Suprapubic skin (tissue), 4 donors: ENCODE measurements around the gene NDUFC1. TPM values are rescaled to one million over a fixed set of nuclear protein-coding genes. Genes with fewer than 3 reads are reported as not detected.

Source experiments
- DNase-seq, 2 donors: peaks; one replicate each; pipeline ENCODE4 v3.0.0-alpha.2; 2019; ENCODE audit warnings: low spot score in 2 of 2
- H3K27ac ChIP-seq: fragments of 200-600 bp; sonication (generic); one replicate; pipeline ENCODE4 v1.5.1; 2019
- H3K27me3 ChIP-seq: fragments of 200-600 bp; sonication (generic); one replicate; pipeline ENCODE4 v1.5.1; 2019
- H3K36me3 ChIP-seq: fragments of 200-600 bp; sonication (generic); one replicate; pipeline ENCODE4 v1.5.1; 2019
- H3K4me1 ChIP-seq: fragments of 200-600 bp; sonication (generic); one replicate; pipeline ENCODE4 v1.5.1; 2019
- H3K4me3 ChIP-seq: fragments of 200-600 bp; sonication (generic); one replicate; pipeline ENCODE4 v1.5.1; 2019; ENCODE audit warnings: mild to moderate bottlenecking
- H3K9me3 ChIP-seq: fragments of 200-600 bp; sonication (generic); one replicate; pipeline ENCODE4 v1.5.1; 2019
- CTCF ChIP-seq, 2 donors: fragments of 200-600 bp in 1 of 2; fragments of 450-650 bp in 1 of 2; sonication (generic) in 1 of 2; IDR thresholded peaks; one replicate each; pipeline ENCODE4 v1.5.1; 2016 to 2019; ENCODE audit warnings: antibody characterized with exemption in 2 of 2, mild to moderate bottlenecking in 1 of 2, moderate library complexity in 1 of 2
- EP300 ChIP-seq: sonication (generic); formaldehyde crosslinking; IDR thresholded peaks from one replicate; pipeline ENCODE4 v1.6.1; 2017; ENCODE audit warnings: antibody characterized with exemption
- POLR2A ChIP-seq, 2 donors: fragments of 450-650 bp; IDR thresholded peaks; one replicate each; pipeline ENCODE4 v1.6.1; 2017; ENCODE audit warnings: antibody characterized with exemption in 2 of 2, mild to moderate bottlenecking in 2 of 2, moderate library complexity in 2 of 2
- POLR2AphosphoS5 ChIP-seq, 3 donors: sonication (generic); formaldehyde crosslinking; IDR thresholded peaks; one replicate each; pipeline ENCODE4 v1.6.1; 2017; ENCODE audit warnings: antibody characterized with exemption in 3 of 3
- WGBS: methylation state at CpG from one replicate; pipeline ENCODE4 v1.1.5; 2018; 5-methylcytosine and 5-hydroxymethylcytosine counted together
- total RNA-seq, 4 donors: library from RNA; depleted of rRNA; stranded (reverse); fragments of >200 nt; gene quantifications; one replicate each; pipeline ENCODE4 v1.1.0, GENCODE V29; 2016

NDUFC1 gene
- total RNA-seq, 4 donors from 2014 or later, result 23.1 to 78.2 (median 54.5) TPM

GRCh38 chr4:139278485-139278884, 23.8 kb downstream of the NDUFC1 start:
- Histone ChIP-seq H3K9me3 (no peaks in the 10 kb centered on the region), H3K4me1 (peaks cover 15% of the 10 kb centered on the region), H3K4me3 (no peak overlapping the region), H3K36me3 (no peaks in the 10 kb centered on the region), H3K27ac (no peak overlapping the region), H3K27me3 (peaks cover 18% of the 10 kb centered on the region)
- no peak for DNase-seq
- TF ChIP-seq CTCF (IDR thresholded peaks at IDR 0.05) (no peak), EP300 (no peak), POLR2A (IDR thresholded peaks at IDR 0.05) (no peak), POLR2AphosphoS5 (IDR thresholded peaks at IDR 0.05) (no peak)
- 91% methylated on average over 16 of the region's 16 CpGs for WGBS

DNA sequence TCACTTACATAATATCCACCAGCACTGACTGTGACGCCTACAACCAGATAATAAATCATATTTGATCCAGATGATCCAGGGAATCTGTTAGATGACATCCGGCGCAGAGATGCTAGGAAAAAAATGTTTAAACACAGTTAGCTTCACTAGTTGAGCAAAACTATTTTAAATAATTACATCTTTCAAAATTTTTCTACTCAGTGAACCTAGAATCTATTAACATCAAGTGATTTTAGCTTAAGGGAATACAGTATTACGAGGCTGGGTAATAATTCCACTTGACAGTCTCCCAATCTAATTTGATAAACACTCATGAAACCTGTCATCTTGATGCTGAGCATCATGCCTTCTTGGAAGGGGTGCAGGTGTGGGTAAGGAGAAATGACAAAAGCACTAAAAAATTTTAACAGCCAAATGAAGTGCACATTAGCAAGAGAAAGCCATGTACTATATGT, 27.0 kb downstream of the NDUFC1 start:
- Histone ChIP-seq H3K4me3 (no peak overlapping the region), H3K27me3 (peaks cover 18% of the 10 kb centered on the region), H3K9me3 (no peaks in the 10 kb centered on the region), H3K27ac (no peak overlapping the region), H3K36me3 (no peaks in the 10 kb centered on the region), H3K4me1 (peaks cover 14% of the 10 kb centered on the region)
- no peak for DNase-seq
- WGBS, result 67% methylated on average over 4 of the region's 4 CpGs
- TF ChIP-seq POLR2A (IDR thresholded peaks at IDR 0.05), result no peak
- TF ChIP-seq POLR2AphosphoS5 (IDR thresholded peaks at IDR 0.05), result no peak
- TF ChIP-seq EP300, result no peak
- no peak for TF ChIP-seq CTCF (IDR thresholded peaks at IDR 0.05)

GRCh38 chr4:139274790-139275189, 27.5 kb downstream of the NDUFC1 start:
- no peak for TF ChIP-seq CTCF (IDR thresholded peaks at IDR 0.05)
- TF ChIP-seq EP300, result no peak
- TF ChIP-seq POLR2A (IDR thresholded peaks at IDR 0.05), result no peak
- no peak for TF ChIP-seq POLR2AphosphoS5 (IDR thresholded peaks at IDR 0.05)
- Histone ChIP-seq H3K36me3 (no peaks in the 10 kb centered on the region), H3K27ac (no peak overlapping the region), H3K9me3 (no peaks in the 10 kb centered on the region), H3K27me3 (peaks cover 14% of the 10 kb centered on the region), H3K4me1 (peaks cover 9% of the 10 kb centered on the region), H3K4me3 (no peak overlapping the region)
- DNase-seq, result no peak
- WGBS, result 87% methylated on average over 1 of the region's 1 CpG

GRCh38 chr4:139273835-139274234, 28.4 kb downstream of the NDUFC1 start:
- DNase-seq, result no peak
- Histone ChIP-seq H3K4me1 (no peaks in the 10 kb centered on the region), H3K27ac (no peak overlapping the region), H3K4me3 (no peak overlapping the region), H3K27me3 (peaks cover 7% of the 10 kb centered on the region), H3K36me3 (no peaks in the 10 kb centered on the region), H3K9me3 (no peaks in the 10 kb centered on the region)
- WGBS, result 92% methylated on average over 1 of the region's 1 CpG
- TF ChIP-seq POLR2AphosphoS5 (IDR thresholded peaks at IDR 0.05) (no peak), EP300 (no peak), POLR2A (IDR thresholded peaks at IDR 0.05) (no peak), CTCF (IDR thresholded peaks at IDR 0.05) (no peak)

DNA sequence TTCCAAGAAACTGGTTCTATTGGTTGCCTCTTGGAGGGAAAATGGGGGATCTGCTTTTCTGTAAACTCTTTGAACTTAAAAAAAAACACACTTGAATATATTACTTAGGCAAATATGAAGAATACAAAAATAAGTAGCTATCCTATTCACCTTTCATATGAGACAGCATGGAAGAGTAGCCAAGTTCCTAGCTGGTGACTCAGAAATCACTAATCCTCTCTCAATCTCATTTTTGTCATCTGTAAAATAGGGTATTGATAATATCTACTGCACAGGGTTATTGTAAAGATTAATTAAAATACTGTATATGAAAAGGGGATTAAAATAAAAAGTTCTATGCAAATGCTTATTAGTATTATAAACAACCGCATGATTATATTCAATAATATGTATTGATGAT, 35.0 kb downstream of the NDUFC1 start:
- H3K27ac ChIP-seq, result no peak overlapping the region
- H3K27me3 ChIP-seq, result no peaks in the 10 kb centered on the region
- 88% methylated on average over 1 of the region's 1 CpG for WGBS

More for the DNA sequence above, 35.0 kb downstream of the NDUFC1 start:
- TF ChIP-seq EP300 (no peak), CTCF (IDR thresholded peaks at IDR 0.05) (no peak), POLR2AphosphoS5 (IDR thresholded peaks at IDR 0.05) (no peak), POLR2A (IDR thresholded peaks at IDR 0.05) (no peak)
- H3K4me3 ChIP-seq, result no peak overlapping the region
- H3K36me3 ChIP-seq, result no peaks in the 10 kb centered on the region
- no peak for DNase-seq
- H3K4me1 ChIP-seq, result peaks cover 10% of the 10 kb centered on the region
- no peaks in the 10 kb centered on the region for H3K9me3 ChIP-seq
